ENCODE data around the gene RNF135.

Gene RNF135

GRCh38 chr17:31048142-31048541 lies 77.3 kb downstream of the RNF135 start:
- Histone ChIP-seq H3K4me1 (ENCODE audit: control insufficient read depth, low read depth, low read length) (no peaks in the 10 kb centered on the region), H3K27me3 (ENCODE audit: control insufficient read depth, insufficient read depth, low read length) (no peaks in the 10 kb centered on the region), H3K36me3 (ENCODE audit: control insufficient read depth, low read depth, low read length) (no peaks in the 10 kb centered on the region), H3K9me3 (ENCODE audit: control insufficient read depth, low read depth, low read length) (no peaks in the 10 kb centered on the region), H3K27ac (ENCODE audit: low read length) (no peak overlapping the region), H3K4me3 (ENCODE audit: low read length) (no peak overlapping the region), H3K9ac (ENCODE audit: low read length) (no peak overlapping the region)

DNA sequence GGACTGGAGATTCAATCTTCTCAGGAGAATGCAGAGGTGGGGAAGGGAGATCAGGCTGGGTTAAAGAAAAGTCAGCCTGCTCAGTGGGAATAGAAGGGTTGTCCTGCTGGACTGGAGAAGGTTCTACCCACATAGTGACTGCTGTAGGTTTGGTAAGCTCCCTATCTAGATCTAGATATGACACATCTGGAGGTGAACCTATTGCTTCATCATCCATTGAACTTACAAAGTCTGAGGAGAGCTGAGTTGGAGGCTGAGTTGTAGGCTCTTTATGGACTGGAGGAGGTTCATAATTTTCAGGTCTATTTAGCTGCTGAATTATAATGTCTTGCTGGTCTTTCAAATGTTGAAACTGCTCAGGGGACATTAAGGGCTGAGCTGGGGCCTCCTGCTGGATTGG lies 77.9 kb downstream of the RNF135 start:
- no peak overlapping the region for H3K27ac ChIP-seq (ENCODE audit: low read length)
- no peaks in the 10 kb centered on the region for H3K36me3 ChIP-seq (ENCODE audit: control insufficient read depth, low read depth, low read length)
- no peak overlapping the region for H3K4me3 ChIP-seq (ENCODE audit: low read length)
- no peaks in the 10 kb centered on the region for H3K27me3 ChIP-seq (ENCODE audit: control insufficient read depth, insufficient read depth, low read length)
- no peak overlapping the region for H3K9ac ChIP-seq (ENCODE audit: low read length)
- H3K9me3 ChIP-seq (ENCODE audit: control insufficient read depth, low read depth, low read length): no peaks in the 10 kb centered on the region
- H3K4me1 ChIP-seq (ENCODE audit: control insufficient read depth, low read depth, low read length): no peaks in the 10 kb centered on the region
